CD4-positive, alpha-beta T cell treated with Interferon gamma for 1 hour (primary cell): ENCODE results near the gene MTA3.

ENCODE experiments used
- DNase-seq: peaks from one replicate; pipeline ENCODE4 v3.0.0-alpha.2; 2020

Gene MTA3

DNA sequence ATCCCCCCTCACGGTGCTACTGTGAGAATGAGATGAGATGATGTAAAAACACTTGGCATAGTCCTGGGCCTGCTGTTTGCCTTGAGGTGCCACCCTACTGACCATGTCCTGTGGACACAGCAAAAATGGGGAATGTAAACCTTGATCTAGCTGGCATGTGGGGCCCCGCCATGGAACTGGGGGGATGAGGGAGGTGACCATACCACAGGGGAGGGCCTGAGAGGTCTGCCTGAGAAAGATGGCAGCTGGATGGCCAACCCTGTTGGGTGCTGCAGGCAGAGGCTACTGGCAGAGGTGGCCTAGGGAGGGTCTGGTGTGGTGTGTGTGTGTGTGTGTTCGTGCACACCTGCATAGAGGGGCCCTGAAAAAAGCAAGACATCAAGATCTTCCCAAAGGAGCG is 223.2 kb downstream of the MTA3 start:
- no peak for DNase-seq

GRCh38 chr2:42792087-42792582 is 223.7 kb downstream of the MTA3 start:
- no peak for DNase-seq

DNA sequence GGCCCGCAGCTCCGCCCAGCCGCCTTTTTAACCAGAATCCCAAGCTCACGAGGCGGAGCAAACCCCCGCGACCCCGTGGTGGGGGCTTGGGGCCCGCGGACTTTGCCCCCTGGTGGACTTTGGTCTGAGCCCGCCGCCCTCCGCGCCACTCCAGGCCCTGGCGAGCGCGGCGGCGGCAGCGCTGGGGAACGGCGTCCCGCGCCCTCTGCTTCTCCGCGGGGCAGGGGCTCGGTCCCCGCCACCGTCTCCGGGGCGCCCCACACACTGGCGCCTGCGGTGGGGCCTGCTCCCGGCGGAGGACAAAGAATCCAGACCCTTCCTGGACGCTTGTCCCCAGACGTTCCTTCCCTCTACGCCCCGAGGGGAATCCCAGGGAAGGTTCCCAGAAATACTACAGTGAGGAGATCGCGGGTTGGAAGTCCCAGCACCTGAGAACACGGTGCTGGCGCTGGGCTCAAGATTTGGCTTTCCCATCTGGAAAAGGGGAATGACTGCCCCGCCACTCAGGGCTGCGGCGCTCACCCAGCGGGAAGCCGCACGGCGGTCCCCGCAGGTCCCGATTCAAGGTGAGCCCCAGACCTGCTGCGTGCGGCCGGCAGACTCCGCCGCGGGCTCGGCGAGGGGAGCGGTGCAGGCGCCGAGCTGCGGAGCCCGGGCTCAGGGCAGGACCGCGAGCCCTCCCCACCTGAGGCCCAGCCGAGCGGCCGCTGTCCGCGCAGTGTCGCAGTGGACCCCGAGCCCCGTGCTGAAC is 224.3 kb downstream of the MTA3 start, which contains the start of gene HAAO:
TSS of gene HAAO (minus strand) at position 1 of the 751 bp plus-strand sequence. CDS start 47 bp downstream, outside the sequence.
- DNase-seq: no peak

GRCh38 chr2:42793334-42794270 is 225.2 kb downstream of the MTA3 start:
- DNase-seq: no peak

DNA sequence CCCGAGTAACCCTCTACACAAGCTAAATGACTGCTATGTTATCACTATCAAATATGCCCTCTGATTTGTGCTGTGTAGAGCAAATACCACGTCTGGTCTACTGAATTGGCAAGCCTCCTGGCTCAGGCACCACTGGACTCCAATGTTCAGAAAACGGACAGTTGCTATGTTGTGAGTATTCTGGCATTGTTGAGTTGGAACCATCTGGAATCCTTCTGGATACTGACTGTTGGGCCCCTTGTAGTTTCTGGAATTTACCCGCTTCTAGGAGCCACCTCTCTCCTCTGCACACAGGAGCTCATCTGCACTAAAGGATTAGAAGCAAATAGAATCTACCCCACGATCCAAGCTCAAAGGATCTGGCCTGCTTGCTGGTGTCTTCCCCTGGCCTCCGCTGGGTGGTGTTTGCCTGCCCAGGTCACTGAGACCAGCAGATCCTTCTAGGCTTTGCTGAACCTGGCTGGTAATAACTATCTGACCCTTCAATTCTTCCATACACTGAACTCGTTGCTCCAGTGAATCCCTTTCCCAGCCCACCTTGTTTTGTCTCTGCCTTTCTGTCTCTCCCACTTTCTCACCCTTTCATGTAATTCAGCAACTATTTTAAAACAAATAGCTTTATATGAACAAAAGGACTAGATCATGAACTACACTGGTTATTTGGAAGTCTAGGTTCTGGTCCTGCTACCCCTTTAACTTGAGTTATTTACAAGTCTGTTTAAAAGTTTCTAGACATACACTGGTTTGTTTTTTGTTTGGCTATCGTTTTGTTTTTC is 226.0 kb downstream of the MTA3 start:
- DNase-seq: no peak

- DNase-seq: no peak
Measured at GRCh38 chr2:42795275-42795674, 226.8 kb downstream of the MTA3 start.

DNA sequence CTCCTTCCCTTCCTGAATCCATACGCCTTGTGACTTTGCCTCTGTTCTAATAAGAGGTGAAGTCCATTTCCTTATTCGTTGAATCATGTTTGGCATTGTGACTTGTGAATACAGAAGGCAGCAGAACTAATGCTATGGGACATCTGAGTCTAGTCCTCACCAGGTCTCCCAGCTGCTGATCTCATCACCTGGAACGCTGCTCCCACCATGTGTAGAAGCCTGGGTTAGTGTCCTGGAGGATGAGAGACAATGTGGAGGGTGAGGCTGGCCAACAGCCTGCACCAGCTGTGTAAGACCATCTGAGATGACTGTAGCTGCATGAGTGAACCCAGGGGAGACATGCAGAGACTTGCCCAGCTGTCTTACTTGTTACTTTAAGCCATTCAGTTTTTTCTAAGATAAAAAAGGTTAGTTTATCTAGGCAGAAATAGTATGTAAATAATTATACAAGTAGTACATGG is 227.4 kb downstream of the MTA3 start:
- DNase-seq: no peak

DNA sequence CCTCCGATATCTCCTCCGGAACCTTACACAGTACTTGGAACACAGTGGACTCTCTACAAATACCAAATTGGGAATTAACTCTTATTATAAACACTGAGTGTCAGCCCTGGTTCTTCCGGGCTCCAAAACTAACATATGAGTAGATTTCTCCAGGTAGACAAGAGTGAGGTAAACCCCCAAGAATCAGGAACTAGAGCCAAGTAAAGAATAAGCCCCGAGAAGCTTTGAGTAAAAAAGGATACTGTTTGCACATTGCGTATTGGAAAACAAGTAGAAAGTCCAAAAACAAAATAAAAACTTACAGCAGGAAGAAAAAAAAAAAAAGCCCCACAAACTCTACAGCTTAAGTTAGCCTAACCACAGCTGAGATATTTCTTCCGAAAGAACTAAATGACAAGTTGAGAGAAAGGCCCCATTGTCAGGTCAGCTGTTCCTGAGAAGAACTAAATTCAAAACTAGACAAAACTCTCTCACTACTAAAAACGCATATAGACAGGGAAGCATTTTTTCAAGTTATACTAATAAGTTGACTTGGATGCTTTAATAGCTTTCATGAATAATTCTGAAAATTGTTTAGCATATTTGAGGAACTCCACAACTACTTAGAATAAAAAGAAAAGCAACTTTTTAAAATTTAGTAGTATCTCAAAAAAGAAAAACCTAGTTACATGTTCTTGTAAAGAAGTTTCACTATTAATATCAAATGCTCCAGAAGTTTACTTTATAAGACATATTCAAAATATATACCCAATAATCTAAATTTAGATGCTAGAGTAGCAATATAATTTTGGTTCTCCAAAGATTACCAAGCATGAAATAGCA is 228.2 kb downstream of the MTA3 start:
- DNase-seq: no peak

- no peak for DNase-seq
Measured at GRCh38 chr2:42797281-42797680, 228.8 kb downstream of the MTA3 start.

DNA sequence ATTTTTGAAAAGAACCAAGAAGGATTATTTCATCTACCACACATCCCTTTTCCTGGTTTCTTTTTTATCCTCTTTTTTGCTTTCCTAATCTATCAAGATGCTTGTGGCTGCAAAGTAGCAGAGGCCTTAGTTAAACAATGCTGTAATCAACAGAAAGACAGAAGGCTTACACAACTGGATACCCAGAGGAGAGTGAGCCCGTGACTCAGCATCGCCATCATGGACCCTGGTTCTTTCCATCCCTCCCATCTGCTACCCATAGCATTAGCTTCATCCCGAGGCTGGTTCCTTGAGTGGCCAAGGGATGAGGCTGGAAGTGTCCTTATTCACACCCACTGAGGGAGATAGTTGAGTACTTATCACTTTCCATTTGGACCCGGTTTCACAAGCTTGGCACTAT is 231.4 kb downstream of the MTA3 start:
- DNase-seq: no peak

GRCh38 chr2:42800461-42800962 is 232.1 kb downstream of the MTA3 start:
- DNase-seq: no peak

GRCh38 chr2:42800981-42801380 is 232.5 kb downstream of the MTA3 start:
- no peak for DNase-seq

DNA sequence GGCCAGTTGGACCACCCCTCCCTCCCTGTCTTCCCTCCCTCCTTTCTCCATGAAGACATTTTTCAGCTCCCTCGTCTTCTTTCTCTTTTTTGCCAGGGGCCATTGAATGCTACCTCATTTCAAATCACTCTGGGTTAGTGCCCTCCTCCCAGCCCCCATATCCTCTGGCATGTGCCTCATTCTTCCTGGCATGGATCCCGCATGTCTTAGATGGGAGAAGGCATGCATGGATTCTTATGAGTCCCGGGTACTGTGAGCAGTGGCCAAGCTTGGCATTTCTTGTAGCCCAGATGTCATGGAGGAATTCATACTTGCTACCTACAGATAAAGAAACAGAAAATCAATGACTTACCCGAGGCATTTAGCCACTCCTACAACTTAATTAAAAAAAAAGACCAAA is 232.9 kb downstream of the MTA3 start:
- no peak for DNase-seq

DNA sequence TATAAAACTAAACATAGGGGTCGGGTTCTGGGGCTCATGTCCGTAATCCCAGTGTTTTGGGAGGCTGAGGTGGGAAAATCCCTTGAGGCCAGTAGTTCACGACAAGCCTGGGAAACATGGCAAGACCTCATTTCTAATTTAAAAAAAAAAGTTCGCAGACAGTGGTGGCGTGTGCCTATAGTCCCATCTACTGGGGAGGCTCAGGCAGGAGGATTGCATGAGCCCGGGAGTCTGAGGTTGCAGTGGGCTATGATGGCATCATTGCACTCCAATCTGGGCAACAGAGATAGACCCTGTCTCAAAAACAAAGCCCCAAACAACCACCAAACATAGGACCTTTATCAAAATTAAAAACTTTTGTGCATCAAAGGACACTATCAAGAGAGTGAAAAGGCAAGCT is 233.7 kb downstream of the MTA3 start:
- no peak for DNase-seq

- peak; percentile 42 for DNase-seq
Measured at GRCh38 chr2:42804338-42804737, 235.9 kb downstream of the MTA3 start.

GRCh38 chr2:42804891-42805290 is 236.5 kb downstream of the MTA3 start:
- DNase-seq: no peak
